KMS-11 (cell line): ENCODE results near the gene DNAJC15.

Experiments used
- H2AFZ ChIP-seq: fragments of 200-600 bp; sonication (generic); 2 replicates; pipeline ENCODE4 v1.6.1; 2016; ENCODE audit warnings: antibody characterized with exemption, mixed run types, low read depth
- H3K27ac ChIP-seq: fragments of 200-600 bp; sonication (generic); 2 replicates; pipeline ENCODE4 v1.6.1; 2016; ENCODE audit warnings: mild to moderate bottlenecking, mixed run types
- H3K27me3 ChIP-seq: fragments of 200-600 bp; sonication (generic); 2 replicates; pipeline ENCODE4 v1.6.1; 2017; ENCODE audit warnings: mild to moderate bottlenecking, low read depth, mixed run types, moderate library complexity; ENCODE audit not compliant: insufficient read depth
- H3K36me3 ChIP-seq: fragments of 200-600 bp; sonication (generic); 2 replicates; pipeline ENCODE4 v1.6.1; 2017; ENCODE audit warnings: mild to moderate bottlenecking, mixed run types; ENCODE audit not compliant: insufficient read depth
- H3K4me1 ChIP-seq: fragments of 200-600 bp; sonication (generic); 2 replicates; pipeline ENCODE4 v1.6.1; 2016; ENCODE audit warnings: mild to moderate bottlenecking, low read depth, mixed run types; ENCODE audit not compliant: poor library complexity, severe bottlenecking
- H3K4me2 ChIP-seq: fragments of 200-600 bp; sonication (generic); 2 replicates; pipeline ENCODE4 v1.7.0; 2016; ENCODE audit warnings: mild to moderate bottlenecking, mixed run types
- H3K4me3 ChIP-seq: fragments of 200-600 bp; sonication (generic); IDR thresholded peaks from 2 replicates; pipeline ENCODE4 v1.6.1; 2017; ENCODE audit warnings: low read depth, low read length, mixed read lengths; ENCODE audit not compliant: insufficient read depth
- H3K79me2 ChIP-seq: fragments of 200-600 bp; sonication (generic); 2 replicates; pipeline ENCODE4 v1.6.1; 2016; ENCODE audit warnings: low read depth, mixed run types; ENCODE audit not compliant: insufficient read depth
- H3K9ac ChIP-seq: fragments of 200-600 bp; sonication (generic); 2 replicates; pipeline ENCODE4 v1.6.1; 2016; ENCODE audit warnings: mild to moderate bottlenecking, mixed run types
- H4K20me1 ChIP-seq: fragments of 200-600 bp; sonication (generic); 2 replicates; pipeline ENCODE4 v1.6.1; 2016; ENCODE audit warnings: mild to moderate bottlenecking, mixed run types; ENCODE audit not compliant: insufficient read depth
- TF ChIP-seq, protein P1 (sequence below): fragments of 200-600 bp; sonication (generic); conservative IDR thresholded peaks from 2 replicates; pipeline ENCODE4 v1.6.1; 2017; ENCODE audit warnings: low read depth, mild to moderate bottlenecking, antibody characterized with exemption, low read length, moderate library complexity, mixed read lengths

Gene DNAJC15

DNA sequence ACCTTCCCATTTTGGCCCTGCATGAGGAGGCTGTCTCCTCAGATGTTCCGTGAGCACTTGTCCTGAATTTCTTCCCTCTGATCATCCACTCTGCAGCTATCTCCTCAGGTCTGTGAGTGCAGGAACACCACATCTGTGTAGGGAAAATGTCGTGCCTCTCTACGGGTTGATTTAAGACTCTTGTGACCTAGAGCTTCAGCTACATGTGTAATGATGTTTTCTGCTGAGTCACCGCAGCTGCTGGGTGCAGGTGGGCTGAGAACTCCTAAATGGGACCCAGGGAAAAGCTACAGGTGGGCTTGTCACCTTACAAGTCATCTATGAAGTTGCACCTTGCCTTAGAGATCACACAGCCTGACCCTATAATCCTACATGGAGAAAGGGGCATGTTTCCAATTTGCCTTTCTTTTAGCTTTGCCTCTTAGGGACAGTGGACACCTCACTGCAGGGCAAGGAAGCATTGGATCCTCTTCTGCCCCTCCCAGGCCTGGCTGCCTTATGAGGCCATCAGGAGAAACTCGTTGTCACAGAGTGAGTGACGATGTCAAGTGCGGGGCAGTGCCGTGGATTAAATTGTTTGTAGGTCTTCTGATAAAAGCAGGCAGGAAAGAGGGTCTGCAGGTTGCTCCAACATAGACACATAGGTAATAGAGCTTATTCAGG is 122.3 kb downstream of the DNAJC15 start:
- Histone ChIP-seq H3K36me3 (no peaks in the 10 kb centered on the region), H3K27me3 (no peaks in the 10 kb centered on the region), H4K20me1 (no peaks in the 10 kb centered on the region), H2AFZ (no peak overlapping the region), H3K79me2 (no peaks in the 10 kb centered on the region), H3K27ac (no peak overlapping the region), H3K4me2 (no peak overlapping the region), H3K4me1 (no peaks in the 10 kb centered on the region), H3K9ac (no peak overlapping the region), H3K4me3 (no peak overlapping the region)
- TF ChIP-seq, protein P1, sequence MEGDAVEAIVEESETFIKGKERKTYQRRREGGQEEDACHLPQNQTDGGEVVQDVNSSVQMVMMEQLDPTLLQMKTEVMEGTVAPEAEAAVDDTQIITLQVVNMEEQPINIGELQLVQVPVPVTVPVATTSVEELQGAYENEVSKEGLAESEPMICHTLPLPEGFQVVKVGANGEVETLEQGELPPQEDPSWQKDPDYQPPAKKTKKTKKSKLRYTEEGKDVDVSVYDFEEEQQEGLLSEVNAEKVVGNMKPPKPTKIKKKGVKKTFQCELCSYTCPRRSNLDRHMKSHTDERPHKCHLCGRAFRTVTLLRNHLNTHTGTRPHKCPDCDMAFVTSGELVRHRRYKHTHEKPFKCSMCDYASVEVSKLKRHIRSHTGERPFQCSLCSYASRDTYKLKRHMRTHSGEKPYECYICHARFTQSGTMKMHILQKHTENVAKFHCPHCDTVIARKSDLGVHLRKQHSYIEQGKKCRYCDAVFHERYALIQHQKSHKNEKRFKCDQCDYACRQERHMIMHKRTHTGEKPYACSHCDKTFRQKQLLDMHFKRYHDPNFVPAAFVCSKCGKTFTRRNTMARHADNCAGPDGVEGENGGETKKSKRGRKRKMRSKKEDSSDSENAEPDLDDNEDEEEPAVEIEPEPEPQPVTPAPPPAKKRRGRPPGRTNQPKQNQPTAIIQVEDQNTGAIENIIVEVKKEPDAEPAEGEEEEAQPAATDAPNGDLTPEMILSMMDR, result no peak

DNA sequence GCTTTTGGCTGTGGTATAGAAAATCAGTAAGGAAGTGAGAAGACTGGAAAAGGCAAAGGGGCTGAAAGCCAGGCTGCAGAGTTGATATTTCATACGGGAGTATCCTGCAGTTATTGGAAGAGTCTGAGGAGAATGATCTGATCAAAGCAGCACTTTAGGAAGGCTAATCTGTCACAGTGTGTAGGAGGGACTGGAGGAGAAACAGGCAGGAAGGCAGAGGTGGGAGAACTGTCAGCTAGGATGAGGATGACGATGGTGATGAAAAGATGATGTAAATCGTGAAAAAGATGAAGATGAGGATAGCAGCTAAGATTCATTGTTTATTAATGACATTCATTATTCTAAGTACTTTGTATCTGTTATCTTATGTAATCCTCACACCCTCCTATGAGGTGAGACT is 123.0 kb downstream of the DNAJC15 start:
- Histone ChIP-seq H4K20me1 (no peaks in the 10 kb centered on the region), H3K36me3 (no peaks in the 10 kb centered on the region), H3K4me1 (no peaks in the 10 kb centered on the region), H3K4me3 (no peak overlapping the region), H3K9ac (no peak overlapping the region), H3K79me2 (no peaks in the 10 kb centered on the region), H2AFZ (no peak overlapping the region), H3K4me2 (no peak overlapping the region), H3K27me3 (no peaks in the 10 kb centered on the region), H3K27ac (no peak overlapping the region)
- TF ChIP-seq, protein P1, result no peak

DNA sequence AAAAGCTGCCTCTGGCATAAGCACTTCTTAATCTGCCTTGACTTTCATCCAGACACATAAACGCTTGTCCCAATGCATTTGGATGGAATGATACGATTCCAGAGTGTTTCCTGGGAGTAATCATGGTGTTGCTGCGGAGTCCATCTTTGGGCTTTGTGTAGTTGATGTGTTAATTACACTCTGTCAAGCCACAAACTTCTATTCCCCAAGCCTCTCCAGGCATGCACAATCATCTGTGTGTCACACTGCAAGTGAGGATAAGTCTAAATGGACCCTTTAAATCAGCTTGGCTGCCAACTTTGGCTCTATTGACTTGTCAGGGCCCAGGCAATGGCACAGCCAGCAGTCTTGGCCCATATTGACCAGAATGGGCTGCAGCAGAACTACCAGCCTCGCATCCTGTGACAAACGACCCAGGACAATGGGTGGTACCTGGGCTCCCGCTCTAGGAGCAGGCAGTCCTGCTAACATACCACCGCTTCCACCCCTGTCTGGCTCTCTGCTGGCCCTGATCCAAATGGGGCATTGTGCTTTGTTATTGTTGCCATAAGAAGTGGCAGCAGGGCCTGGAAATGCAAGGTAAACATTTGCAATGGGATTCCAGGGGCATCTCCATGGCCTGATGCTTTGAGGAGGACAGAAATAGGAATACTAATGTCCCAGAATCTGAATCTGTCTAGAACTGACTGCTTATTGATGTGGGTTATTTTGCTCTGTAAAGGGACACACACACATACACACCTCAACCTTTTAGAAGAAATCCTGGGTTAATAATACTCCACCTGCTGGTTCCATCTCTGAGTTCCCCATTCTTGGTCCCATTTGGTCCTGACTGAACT is 127.2 kb downstream of the DNAJC15 start:
- Histone ChIP-seq H3K27ac (no peak overlapping the region), H3K27me3 (no peaks in the 10 kb centered on the region), H2AFZ (no peak overlapping the region), H3K9ac (no peak overlapping the region), H4K20me1 (no peaks in the 10 kb centered on the region), H3K36me3 (no peaks in the 10 kb centered on the region), H3K4me1 (no peaks in the 10 kb centered on the region), H3K4me2 (no peak overlapping the region), H3K79me2 (no peaks in the 10 kb centered on the region), H3K4me3 (no peak overlapping the region)
- TF ChIP-seq, protein P1, result no peak

DNA sequence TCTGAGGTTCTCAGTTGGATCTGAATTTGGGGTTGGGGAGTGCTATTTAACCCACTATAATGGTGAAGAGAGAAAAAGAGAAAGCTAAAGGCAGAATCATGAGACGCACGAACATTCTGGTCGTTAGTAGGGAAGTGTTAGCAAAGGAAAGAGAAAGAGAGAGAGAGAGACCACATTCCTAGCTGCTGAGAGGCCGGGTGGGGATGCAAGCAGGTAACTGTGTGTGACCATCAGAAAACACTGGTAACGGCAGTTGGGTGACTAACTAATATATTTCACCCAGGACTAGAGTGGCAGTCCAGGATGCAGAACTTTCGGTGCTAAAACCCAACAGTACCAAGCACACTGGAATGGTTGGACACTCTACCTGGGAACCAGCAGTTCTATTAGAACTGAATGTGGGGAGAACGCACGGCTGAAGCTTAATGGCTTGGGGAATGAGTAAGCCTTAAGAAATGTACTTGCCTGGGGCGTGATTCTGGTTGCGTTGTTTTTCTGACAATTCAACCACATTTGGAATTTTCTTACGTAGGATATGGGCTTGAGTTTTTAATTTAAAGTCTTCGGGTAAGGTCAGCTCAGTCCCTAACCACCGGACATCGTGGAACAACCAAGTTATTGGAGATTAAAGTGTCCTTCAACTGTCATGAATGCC is 130.2 kb downstream of the DNAJC15 start:
- Histone ChIP-seq H3K79me2 (no peaks in the 10 kb centered on the region), H2AFZ (no peak overlapping the region), H3K36me3 (no peaks in the 10 kb centered on the region), H3K4me3 (no peak overlapping the region), H3K9ac (no peak overlapping the region), H3K4me1 (no peaks in the 10 kb centered on the region), H4K20me1 (no peaks in the 10 kb centered on the region), H3K27me3 (no peaks in the 10 kb centered on the region), H3K4me2 (no peak overlapping the region), H3K27ac (no peak overlapping the region)
- TF ChIP-seq, protein P1, result no peak
